Measurements from ENCODE around the gene TMEM252. TPM values are rescaled to one million over a fixed set of nuclear protein-coding genes. Genes with fewer than 3 reads are reported as not detected.

Gene TMEM252
- total and polyA plus RNA-seq, 5 experiments from 2014 or later: not detected

GRCh38 chr9:68532131-68532530 is 8.6 kb downstream of the TMEM252 start:
- H3K36me3 Mint-ChIP-seq: no peaks in the 10 kb centered on the region
- no peak overlapping the region for H3K4me3 Mint-ChIP-seq
- ATAC-seq: no peak
- POLR2A ChIA-PET: no interaction called here
- H3K27ac Mint-ChIP-seq: no peak overlapping the region
- H3K9me3 Mint-ChIP-seq: no peaks in the 10 kb centered on the region
- no peak for DNase-seq
- no peaks in the 10 kb centered on the region for H3K4me1 Mint-ChIP-seq
- H3K27me3 Mint-ChIP-seq: peaks cover 2 to 12% (median 10%) of the 10 kb centered on the region in 5 donors

GRCh38 chr9:68530618-68531017 is 10.1 kb downstream of the TMEM252 start:
- no peak overlapping the region for H3K4me3 Mint-ChIP-seq
- POLR2A ChIA-PET: no interaction called here
- H3K9me3 Mint-ChIP-seq: no peaks in the 10 kb centered on the region
- H3K4me1 Mint-ChIP-seq: no peaks in the 10 kb centered on the region
- DNase-seq (no peak), ATAC-seq (no peak)
- H3K27me3 Mint-ChIP-seq: peaks cover 2 to 12% (median 10%) of the 10 kb centered on the region in 5 donors
- no peak overlapping the region for H3K27ac Mint-ChIP-seq
- H3K36me3 Mint-ChIP-seq: no peaks in the 10 kb centered on the region

- H3K36me3 Mint-ChIP-seq: peaks cover 0 to 4% (median 0%) of the 10 kb centered on the region in 3 donors
- H3K4me1 Mint-ChIP-seq: no peaks in the 10 kb centered on the region
- H3K4me3 Mint-ChIP-seq: no peak overlapping the region
- H3K27me3 Mint-ChIP-seq: peaks cover 7 to 19% (median 17%) of the 10 kb centered on the region in 5 donors
- peaks cover 0 to 6% (median 0%) of the 10 kb centered on the region in 9 donors for H3K9me3 Mint-ChIP-seq
- ATAC-seq: no peak
- DNase-seq: no peak
- POLR2A ChIA-PET: no interaction called here
- H3K27ac Mint-ChIP-seq: no peak overlapping the region
These were observed 17.2 kb downstream of the TMEM252 start for GRCh38 chr9:68523367-68523936.

GRCh38 chr9:68522954-68523353 is 17.7 kb downstream of the TMEM252 start:
- Mint-ChIP-seq H3K4me3 (no peak overlapping the region), H3K36me3 (peaks cover 0 to 9% (median 4%) of the 10 kb centered on the region in 3 donors), H3K27me3 (peaks cover 7 to 24% (median 19%) of the 10 kb centered on the region in 5 donors), H3K9me3 (peaks cover 0 to 11% (median 3%) of the 10 kb centered on the region in 9 donors), H3K4me1 (no peaks in the 10 kb centered on the region), H3K27ac (no peak overlapping the region)
- DNase-seq (no peak), ATAC-seq (no peak)
- POLR2A ChIA-PET: no interaction called here

GRCh38 chr9:68522131-68522530 is 18.6 kb downstream of the TMEM252 start:
- no peak for ATAC-seq

GRCh38 chr9:68515326-68516017 is 25.2 kb downstream of the TMEM252 start:
- no peak for DNase-seq
- Mint-ChIP-seq H3K27me3 (peaks cover 0 to 16% (median 2%) of the 10 kb centered on the region in 5 donors), H3K36me3 (peaks cover 0 to 13% (median 4%) of the 10 kb centered on the region in 3 donors), H3K4me1 (no peaks in the 10 kb centered on the region), H3K4me3 (no peak overlapping the region), H3K27ac (no peak overlapping the region), H3K9me3 (peaks cover 0 to 15% (median 7%) of the 10 kb centered on the region in 9 donors)
- POLR2A ChIA-PET: no interaction called here
- no peak for ATAC-seq

More at GRCh38 chr9:68522131-68522530, 18.6 kb downstream of the TMEM252 start:
- POLR2A ChIA-PET: no interaction called here
- DNase-seq: no peak
- H3K36me3 Mint-ChIP-seq: peaks cover 0 to 13% (median 4%) of the 10 kb centered on the region in 3 donors
- no peak overlapping the region for H3K4me3 Mint-ChIP-seq
- H3K4me1 Mint-ChIP-seq: no peaks in the 10 kb centered on the region
- H3K27ac Mint-ChIP-seq: no peak overlapping the region
- peaks cover 0 to 15% (median 7%) of the 10 kb centered on the region in 9 donors for H3K9me3 Mint-ChIP-seq
- peaks cover 7 to 29% (median 17%) of the 10 kb centered on the region in 5 donors for H3K27me3 Mint-ChIP-seq

GRCh38 chr9:68513981-68514380 is 26.7 kb downstream of the TMEM252 start:
- no peak overlapping the region for H3K4me3 Mint-ChIP-seq
- H3K27me3 Mint-ChIP-seq: peaks cover 4 to 15% (median 5%) of the 10 kb centered on the region in 5 donors
- peaks cover 0 to 13% (median 4%) of the 10 kb centered on the region in 3 donors for H3K36me3 Mint-ChIP-seq
- ATAC-seq: no peak
- peaks cover 0 to 15% (median 7%) of the 10 kb centered on the region in 9 donors for H3K9me3 Mint-ChIP-seq
- H3K4me1 Mint-ChIP-seq: no peaks in the 10 kb centered on the region
- DNase-seq: no peak
- H3K27ac Mint-ChIP-seq: no peak overlapping the region
- POLR2A ChIA-PET: no interaction called here

GRCh38 chr9:68513385-68513784 is 27.3 kb downstream of the TMEM252 start:
- POLR2A ChIA-PET: no interaction called here
- ATAC-seq (no peak), DNase-seq (no peak)
- Mint-ChIP-seq H3K4me3 (no peak overlapping the region), H3K9me3 (peaks cover 0 to 11% (median 6%) of the 10 kb centered on the region in 9 donors), H3K4me1 (no peaks in the 10 kb centered on the region), H3K36me3 (peaks cover 0 to 9% (median 4%) of the 10 kb centered on the region in 3 donors), H3K27me3 (peaks cover 3 to 9% (median 4%) of the 10 kb centered on the region in 5 donors), H3K27ac (no peak overlapping the region)

- H3K27ac Mint-ChIP-seq: no peak overlapping the region
- ATAC-seq: no peak
- POLR2A ChIA-PET: no interaction called here
- H3K4me3 Mint-ChIP-seq: no peak overlapping the region
- no peak for DNase-seq
- peaks cover 0 to 2% (median 0%) of the 10 kb centered on the region in 9 donors for H3K9me3 Mint-ChIP-seq
- H3K4me1 Mint-ChIP-seq: peaks cover 0 to 5% (median 0%) of the 10 kb centered on the region in 4 donors
- H3K27me3 Mint-ChIP-seq: peaks cover 0 to 4% (median 4%) of the 10 kb centered on the region in 5 donors
- H3K36me3 Mint-ChIP-seq: no peaks in the 10 kb centered on the region
These were observed 31.0 kb downstream of the TMEM252 start for GRCh38 chr9:68509689-68510088.

- H3K4me3 Mint-ChIP-seq: no peak overlapping the region
- H3K4me1 Mint-ChIP-seq: peaks cover 0 to 5% (median 0%) of the 10 kb centered on the region in 4 donors
- no peak overlapping the region for H3K27ac Mint-ChIP-seq
- peaks cover 0 to 2% (median 0%) of the 10 kb centered on the region in 9 donors for H3K9me3 Mint-ChIP-seq
- POLR2A ChIA-PET: no interaction called here
- ATAC-seq (no peak), DNase-seq (no peak)
- H3K27me3 Mint-ChIP-seq: peaks cover 0 to 10% (median 8%) of the 10 kb centered on the region in 5 donors
- no peaks in the 10 kb centered on the region for H3K36me3 Mint-ChIP-seq
These were observed 32.1 kb downstream of the TMEM252 start for GRCh38 chr9:68508547-68508946.

- Mint-ChIP-seq H3K9me3 (peaks cover 0 to 2% (median 0%) of the 10 kb centered on the region in 9 donors), H3K4me3 (no peak overlapping the region), H3K27me3 (peaks cover 0 to 13% (median 8%) of the 10 kb centered on the region in 5 donors), H3K27ac (no peak overlapping the region), H3K36me3 (no peaks in the 10 kb centered on the region), H3K4me1 (peaks cover 0 to 5% (median 0%) of the 10 kb centered on the region in 4 donors)
- no peak for DNase-seq
- no peak for ATAC-seq
- POLR2A ChIA-PET: no interaction called here
These were observed 32.9 kb downstream of the TMEM252 start for GRCh38 chr9:68507806-68508145.

- peaks cover 0 to 5% (median 0%) of the 10 kb centered on the region in 4 donors for H3K4me1 Mint-ChIP-seq
- H3K9me3 Mint-ChIP-seq: peaks cover 0 to 2% (median 0%) of the 10 kb centered on the region in 9 donors
- no peaks in the 10 kb centered on the region for H3K36me3 Mint-ChIP-seq
- H3K27me3 Mint-ChIP-seq: peaks cover 0 to 14% (median 6%) of the 10 kb centered on the region in 5 donors
- DNase-seq (no peak), ATAC-seq (no peak)
- POLR2A ChIA-PET: no interaction called here
- no peak overlapping the region for H3K4me3 Mint-ChIP-seq
- no peak overlapping the region for H3K27ac Mint-ChIP-seq
These were observed 33.4 kb downstream of the TMEM252 start for GRCh38 chr9:68507130-68507805.

GRCh38 chr9:68506551-68506950 is 34.1 kb downstream of the TMEM252 start:
- POLR2A ChIA-PET: no interaction called here

More at GRCh38 chr9:68506551-68506950, 34.1 kb downstream of the TMEM252 start:
- Mint-ChIP-seq H3K4me1 (peaks cover 0 to 5% (median 0%) of the 10 kb centered on the region in 4 donors), H3K27me3 (peaks cover 0 to 14% (median 6%) of the 10 kb centered on the region in 5 donors), H3K4me3 (no peak overlapping the region), H3K27ac (no peak overlapping the region), H3K9me3 (peaks cover 0 to 2% (median 0%) of the 10 kb centered on the region in 9 donors), H3K36me3 (no peaks in the 10 kb centered on the region)
- no peak for ATAC-seq
- no peak for DNase-seq

All from naive thymus-derived CD8-positive, alpha-beta T cell (primary cell).